Fibroblast of lung (primary cell): ENCODE measurements around the gene KCNH1.

Experiments
- EZH2 ChIP-seq: IDR thresholded peaks from 2 replicates; pipeline ENCODE4 v1.5.1; 2012; ENCODE audit warnings: low read length, control low read depth, mild to moderate bottlenecking; ENCODE audit errors: missing control alignments
- TF ChIP-seq, protein P1 (sequence below), 2 donors: IDR thresholded peaks in 1 of 2; conservative IDR thresholded peaks in 1 of 2; 1 replicate in 1 of 2; 2 replicates in 1 of 2; pipeline ENCODE4 v1.5.1; 2011 to 2012; ENCODE audit warnings: low read length in 2 of 2, control low read depth in 1 of 2, inconsistent platforms in 1 of 2, low read depth in 1 of 2, mild to moderate bottlenecking in 1 of 2

DNA sequence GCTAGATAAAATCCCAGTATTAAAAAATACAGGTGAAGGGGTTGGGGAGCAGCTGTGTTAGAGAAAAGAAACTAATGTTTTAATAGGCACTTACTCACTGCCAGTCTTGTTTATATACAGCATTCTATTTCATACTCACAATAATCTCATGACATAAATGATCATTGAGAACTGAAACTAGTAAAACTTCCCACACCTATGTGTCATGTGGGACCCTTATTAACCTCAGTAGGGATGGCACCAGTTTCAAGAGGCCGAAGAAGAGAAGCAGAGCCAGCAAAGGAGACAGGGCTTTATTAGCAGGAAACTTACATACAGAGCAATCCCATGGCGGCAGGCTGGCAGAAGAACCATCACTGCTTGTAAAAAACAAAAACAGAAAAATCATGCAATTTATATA lies 48.8 kb upstream of the KCNH1 start:
- TF ChIP-seq, protein P1, sequence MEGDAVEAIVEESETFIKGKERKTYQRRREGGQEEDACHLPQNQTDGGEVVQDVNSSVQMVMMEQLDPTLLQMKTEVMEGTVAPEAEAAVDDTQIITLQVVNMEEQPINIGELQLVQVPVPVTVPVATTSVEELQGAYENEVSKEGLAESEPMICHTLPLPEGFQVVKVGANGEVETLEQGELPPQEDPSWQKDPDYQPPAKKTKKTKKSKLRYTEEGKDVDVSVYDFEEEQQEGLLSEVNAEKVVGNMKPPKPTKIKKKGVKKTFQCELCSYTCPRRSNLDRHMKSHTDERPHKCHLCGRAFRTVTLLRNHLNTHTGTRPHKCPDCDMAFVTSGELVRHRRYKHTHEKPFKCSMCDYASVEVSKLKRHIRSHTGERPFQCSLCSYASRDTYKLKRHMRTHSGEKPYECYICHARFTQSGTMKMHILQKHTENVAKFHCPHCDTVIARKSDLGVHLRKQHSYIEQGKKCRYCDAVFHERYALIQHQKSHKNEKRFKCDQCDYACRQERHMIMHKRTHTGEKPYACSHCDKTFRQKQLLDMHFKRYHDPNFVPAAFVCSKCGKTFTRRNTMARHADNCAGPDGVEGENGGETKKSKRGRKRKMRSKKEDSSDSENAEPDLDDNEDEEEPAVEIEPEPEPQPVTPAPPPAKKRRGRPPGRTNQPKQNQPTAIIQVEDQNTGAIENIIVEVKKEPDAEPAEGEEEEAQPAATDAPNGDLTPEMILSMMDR (conservative IDR thresholded peaks at IDR 0.05 in 1 of 2, IDR thresholded peaks at IDR 0.05 in 1 of 2; ENCODE audit: low read depth in 1 of 2, low read length in 2 of 2), result no peak
- no peak for TF ChIP-seq EZH2
